ENCODE data around the gene CTSD. TPM values are rescaled to one million over a fixed set of nuclear protein-coding genes. Genes with fewer than 3 reads are reported as not detected.
"Not testable (repeated sequence)": the region's sequence is repeated elsewhere in the genome, so short reads cannot be mapped to it uniquely, and the experiment has no call there.

CTSD gene
- 516 and 559 TPM in 2 replicates for total RNA-seq (2014; rRNA removed; shearing (Covaris generic))

GRCh38 chr11:1763796-1764661 lies at the start of gene CTSD:
Gene CTSD, minus strand, starts transcription at chr11:1763927. Its CDS starts 68 bp downstream, at chr11:1763859.
- DNase-seq (ENCODE audit: low spot score), result peak; percentile 82

GRCh38 chr11:1813356-1813755 lies 49.6 kb upstream of the CTSD start:
- DNase-seq (ENCODE audit: low spot score), result not testable (repeated sequence)

DNA sequence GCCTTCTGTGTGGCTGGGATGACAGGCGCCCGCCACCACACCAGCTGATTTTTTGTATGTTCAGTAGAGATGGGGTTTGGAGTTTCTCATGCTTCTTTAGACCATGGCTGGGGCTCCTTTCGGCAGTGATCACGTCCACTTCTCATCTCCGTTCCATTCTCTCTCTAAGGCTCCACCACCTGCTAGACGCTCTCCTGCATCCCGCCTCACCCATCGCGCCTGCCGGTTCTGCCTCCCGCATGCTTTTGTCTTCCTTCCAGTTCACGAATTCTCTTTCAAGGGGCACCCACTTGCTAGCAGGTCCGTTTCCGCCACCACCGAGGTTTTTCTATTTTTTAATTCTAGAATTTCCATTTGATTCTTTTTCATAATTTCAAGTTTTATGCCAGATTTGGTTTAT lies 49.1 kb upstream of the CTSD start:
- DNase-seq (ENCODE audit: low spot score), result no peak

DNA sequence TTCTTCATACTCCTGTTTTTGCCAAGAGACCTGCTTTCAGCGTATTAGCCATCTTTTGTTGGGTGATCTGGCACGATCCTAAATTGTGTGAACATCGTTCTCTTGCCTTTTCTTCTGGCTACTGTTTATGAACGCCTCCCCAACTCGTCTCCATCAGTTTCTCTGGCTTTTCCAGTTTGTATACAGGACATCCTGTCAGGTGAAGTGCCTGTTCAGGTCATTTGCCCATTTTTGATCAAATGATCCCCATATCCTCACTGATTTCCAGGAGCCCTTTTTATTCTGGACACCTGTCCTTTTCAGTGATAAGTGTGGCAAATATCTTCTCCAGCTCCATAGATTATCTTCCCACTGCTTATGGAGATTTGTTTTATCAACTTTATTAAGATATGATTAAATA lies 48.5 kb upstream of the CTSD start:
- no peak for DNase-seq (ENCODE audit: low spot score)

GRCh38 chr11:1810761-1811160 lies 47.0 kb upstream of the CTSD start:
- no peak for DNase-seq (ENCODE audit: low spot score)

- no peak for DNase-seq (ENCODE audit: low spot score)
Measured at GRCh38 chr11:1807264-1807995, 43.7 kb upstream of the CTSD start.

- DNase-seq (ENCODE audit: low spot score), result no peak
Measured at GRCh38 chr11:1805525-1805924, 41.8 kb upstream of the CTSD start.

GRCh38 chr11:1803835-1804519 lies 40.2 kb upstream of the CTSD start:
- DNase-seq (ENCODE audit: low spot score), result not testable (repeated sequence)

DNA sequence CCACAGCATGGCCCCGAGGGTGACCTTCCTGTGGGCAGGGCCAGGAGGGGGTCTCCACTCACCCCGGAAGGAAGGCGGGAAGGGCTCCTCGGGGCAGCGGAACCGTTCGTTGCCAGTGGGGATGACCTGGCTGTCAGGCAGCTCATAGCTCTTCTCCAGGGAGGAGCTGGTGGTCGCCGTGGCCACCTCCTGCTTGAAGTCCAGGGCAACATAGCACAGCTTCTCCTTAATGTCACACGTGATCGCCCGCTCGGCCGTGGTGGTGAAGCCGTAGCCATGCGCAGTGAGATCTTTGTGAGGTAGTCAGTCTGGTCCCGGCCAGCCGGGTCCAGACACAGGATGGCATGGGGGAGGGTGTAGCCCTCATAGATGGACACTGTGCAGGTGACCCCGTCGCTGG lies 39.5 kb upstream of the CTSD start:
- no peak for DNase-seq (ENCODE audit: low spot score)

DNA sequence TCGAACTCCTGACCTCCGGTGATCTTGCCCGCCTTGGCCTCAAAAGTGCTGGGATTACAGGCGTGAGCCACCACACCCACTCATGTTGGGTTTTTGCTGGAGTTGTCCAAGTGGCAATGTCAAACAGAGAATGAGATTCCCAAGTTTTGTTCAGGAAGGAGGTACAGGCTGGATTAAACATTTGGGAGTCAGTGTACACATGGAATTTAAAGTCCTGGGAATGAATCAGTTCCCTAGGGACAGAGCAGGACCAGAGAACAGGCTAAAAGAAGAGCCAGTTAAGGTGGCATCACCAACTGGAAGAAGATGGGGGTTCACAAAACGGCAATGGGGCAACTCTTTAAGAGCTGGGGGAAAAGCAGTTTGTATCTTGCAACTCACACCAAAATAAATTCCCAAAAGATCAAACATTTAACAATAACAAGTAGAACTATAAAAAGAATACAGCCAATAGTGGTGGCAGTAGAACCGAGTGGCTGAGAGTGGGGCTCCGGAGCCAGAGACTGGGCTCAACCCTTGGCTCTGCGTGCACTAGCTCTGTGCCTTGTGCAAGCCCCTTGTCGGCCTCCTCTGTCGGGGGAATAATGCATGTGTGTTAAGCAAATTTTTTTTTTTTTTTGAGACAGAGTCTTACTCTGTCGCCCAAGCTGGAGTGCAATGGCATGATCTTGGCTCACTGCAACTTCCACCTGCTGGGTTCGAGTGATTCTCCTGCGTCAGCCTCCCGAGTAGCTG lies 33.8 kb upstream of the CTSD start:
- no peak for DNase-seq (ENCODE audit: low spot score)

DNA sequence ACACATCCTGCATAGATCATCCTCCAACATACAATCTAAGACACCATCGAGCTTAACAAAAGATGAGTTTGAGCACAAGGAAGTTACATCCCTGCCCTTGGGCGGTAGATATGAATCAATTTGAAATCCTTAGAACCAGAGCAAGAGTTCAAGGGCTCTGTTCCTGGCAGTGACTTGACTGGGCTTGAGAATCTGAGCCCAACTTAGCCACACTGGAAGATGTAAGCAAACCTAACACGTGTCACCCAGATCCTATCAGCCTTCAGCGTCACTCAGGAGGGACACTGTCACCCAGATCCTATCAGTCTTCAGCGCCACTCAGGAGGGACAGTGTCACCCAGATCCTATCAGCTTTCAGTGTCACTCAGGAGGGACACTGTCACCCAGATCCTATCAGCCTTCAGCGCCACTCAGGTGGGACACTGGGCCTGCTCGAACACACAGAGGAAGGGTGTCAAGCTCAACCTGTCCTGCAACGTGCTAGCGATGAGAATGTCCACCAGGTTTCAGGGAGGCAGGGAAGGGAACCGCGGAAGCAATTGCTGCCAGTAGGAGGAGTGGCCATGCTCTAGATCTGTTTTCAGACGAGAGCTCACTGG lies 32.8 kb upstream of the CTSD start:
- DNase-seq (ENCODE audit: low spot score), result peak; percentile 18

DNA sequence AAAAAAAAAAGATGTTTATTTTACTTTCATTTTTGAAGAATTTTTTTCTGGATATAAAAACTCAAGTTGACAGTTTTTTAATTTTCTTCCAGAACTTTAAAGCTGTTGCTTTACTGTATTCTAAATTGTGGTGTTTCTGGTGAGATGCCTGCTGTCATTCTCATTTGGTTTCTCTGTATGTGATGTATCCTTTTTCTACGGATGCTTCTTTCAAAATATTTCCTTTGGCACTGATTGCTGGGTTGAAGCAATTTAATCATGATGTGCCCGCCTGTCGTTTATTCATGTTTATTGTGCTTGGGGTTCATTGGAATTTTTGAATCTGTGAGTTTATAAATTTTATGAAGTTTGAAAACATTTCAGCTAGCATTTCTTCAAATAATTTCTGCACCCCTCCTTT lies 29.4 kb upstream of the CTSD start:
- DNase-seq (ENCODE audit: low spot score), result no peak

GRCh38 chr11:1792461-1792860 lies 28.7 kb upstream of the CTSD start:
- DNase-seq (ENCODE audit: low spot score), result no peak

DNA sequence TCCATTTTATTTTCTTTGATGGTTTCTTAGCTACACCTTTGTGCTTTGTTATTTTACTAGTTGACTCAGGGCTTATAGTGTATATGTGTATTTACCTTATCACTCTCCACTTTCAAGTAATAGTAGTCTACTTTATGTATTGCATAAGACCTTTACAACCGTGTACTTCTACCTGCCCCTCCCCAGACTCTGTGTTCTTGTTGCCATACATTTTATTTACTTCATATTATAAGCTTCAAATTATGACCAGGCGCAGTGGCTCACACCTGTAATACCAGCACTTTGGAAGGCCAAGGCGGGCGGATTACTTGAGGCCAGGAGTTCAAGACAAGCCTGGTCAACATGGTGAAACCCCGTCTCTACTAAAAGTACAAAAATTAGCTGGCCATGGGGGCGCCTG lies 28.2 kb upstream of the CTSD start:
- DNase-seq (ENCODE audit: low spot score), result no peak

GRCh38 chr11:1786466-1786865 lies 22.7 kb upstream of the CTSD start:
- no peak for DNase-seq (ENCODE audit: low spot score)

- no peak for DNase-seq (ENCODE audit: low spot score)
Measured at GRCh38 chr11:1785749-1786413, 22.2 kb upstream of the CTSD start.

- DNase-seq (ENCODE audit: low spot score), result no peak
Measured at GRCh38 chr11:1784761-1785650, 21.3 kb upstream of the CTSD start.

DNA sequence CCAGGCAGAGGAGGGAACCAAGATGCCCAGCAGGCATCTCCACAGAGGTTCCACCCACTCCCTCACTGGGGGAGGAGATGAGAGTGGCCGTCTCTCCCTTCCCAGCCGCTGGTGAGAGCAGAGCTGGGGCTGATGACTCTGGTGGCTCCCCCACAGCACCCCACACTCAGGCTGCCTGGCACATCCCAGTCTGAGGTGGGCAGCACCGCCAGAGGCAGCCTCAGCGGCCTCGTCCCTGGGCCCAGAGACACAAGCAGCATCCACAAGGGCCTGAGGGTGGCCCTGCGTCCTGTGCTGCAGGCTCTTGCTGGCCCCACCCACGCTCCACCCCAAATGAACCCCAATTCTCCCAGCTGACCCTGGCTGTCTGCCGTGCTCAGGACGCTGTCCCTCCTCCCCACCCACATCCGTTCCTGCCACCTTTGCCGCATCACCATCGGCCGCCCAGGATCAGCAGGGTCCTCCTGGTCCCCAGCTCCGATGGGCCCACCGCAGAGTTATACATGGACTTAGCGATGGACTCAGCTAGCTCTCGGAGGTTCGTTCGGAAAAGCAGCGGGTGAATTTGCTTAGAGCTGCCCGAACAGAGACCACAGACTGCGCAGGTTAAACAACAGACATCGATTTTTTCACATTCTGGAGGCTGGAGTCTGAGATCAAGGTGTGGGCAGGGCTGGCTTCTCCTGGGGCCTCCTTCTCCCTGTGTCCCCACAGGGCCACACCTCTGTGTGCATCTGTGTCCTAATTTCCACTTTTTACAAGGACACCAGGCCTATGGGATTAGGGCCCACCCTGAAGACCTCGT lies 20.2 kb upstream of the CTSD start:
- no peak for DNase-seq (ENCODE audit: low spot score)
